ENCODE results near the gene SCAMP1.

The SCAMP1 gene

DNA sequence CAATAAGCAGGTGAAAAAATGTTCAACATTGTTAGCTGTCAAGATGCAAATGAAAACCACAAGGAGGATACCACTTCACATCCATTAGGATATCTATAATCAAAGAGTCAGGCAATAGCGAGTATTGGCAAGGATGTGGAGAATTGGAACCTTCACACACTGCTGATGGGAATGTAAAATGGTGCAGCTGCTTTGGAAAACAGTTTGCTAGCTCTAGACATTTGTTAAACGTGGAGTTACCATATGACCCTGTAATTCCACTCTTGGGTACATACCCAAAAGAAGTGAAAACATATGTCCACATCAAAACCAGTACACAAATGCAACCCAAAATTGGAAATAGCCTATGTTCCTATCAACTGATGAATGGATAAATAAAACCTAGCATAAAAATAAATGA, 37.4 kb downstream of the SCAMP1 start:
- H3K36me3 ChIP-seq (ENCODE audit: control insufficient read depth, insufficient read depth, low read length) = peaks cover 2% of the 10 kb centered on the region; the same call in 1 of the 2 replicates
- no peaks in the 10 kb centered on the region for H3K27me3 ChIP-seq (ENCODE audit: control insufficient read depth, insufficient read depth, low read length)
- no peak overlapping the region for H3K27ac ChIP-seq (ENCODE audit: low read depth, low read length)
- no peak overlapping the region for H3K4me3 ChIP-seq (ENCODE audit: low read depth, low read length)
- H3K9me3 ChIP-seq (ENCODE audit: control insufficient read depth, insufficient read depth, low read depth, low read length) = no peaks in the 10 kb centered on the region
- no peak overlapping the region for H3K9ac ChIP-seq (ENCODE audit: low read length)
- H3K4me1 ChIP-seq (ENCODE audit: control insufficient read depth, insufficient read depth, low read length) = no peaks in the 10 kb centered on the region

DNA sequence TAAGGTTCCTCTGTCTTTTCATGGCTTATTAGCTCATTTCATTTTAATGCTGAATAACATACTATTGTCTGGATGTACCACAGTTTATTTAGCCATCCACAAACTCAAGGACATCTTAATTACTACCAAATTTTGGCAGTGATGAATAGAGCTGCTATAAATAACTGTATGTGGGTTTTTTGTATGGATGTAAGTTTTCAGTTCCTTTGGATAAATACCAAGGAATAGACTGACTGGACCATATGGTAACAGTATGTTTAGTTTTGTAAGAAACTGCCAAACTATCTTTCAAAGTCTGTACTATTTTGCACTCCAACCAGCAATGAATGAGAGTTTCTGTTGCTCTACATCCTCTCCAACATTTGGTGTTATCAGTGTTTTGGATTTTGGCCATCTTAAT, 38.7 kb downstream of the SCAMP1 start:
- Histone ChIP-seq H3K27me3 (ENCODE audit: control insufficient read depth, insufficient read depth, low read length) (no peaks in the 10 kb centered on the region), H3K4me3 (ENCODE audit: low read depth, low read length) (no peak overlapping the region), H3K9ac (ENCODE audit: low read length) (no peak overlapping the region), H3K27ac (ENCODE audit: low read depth, low read length) (no peak overlapping the region), H3K9me3 (ENCODE audit: control insufficient read depth, insufficient read depth, low read depth, low read length) (no peaks in the 10 kb centered on the region), H3K36me3 (ENCODE audit: control insufficient read depth, insufficient read depth, low read length) (peaks cover 2% of the 10 kb centered on the region; the same call in 1 of the 2 replicates), H3K4me1 (ENCODE audit: control insufficient read depth, insufficient read depth, low read length) (no peaks in the 10 kb centered on the region)

DNA sequence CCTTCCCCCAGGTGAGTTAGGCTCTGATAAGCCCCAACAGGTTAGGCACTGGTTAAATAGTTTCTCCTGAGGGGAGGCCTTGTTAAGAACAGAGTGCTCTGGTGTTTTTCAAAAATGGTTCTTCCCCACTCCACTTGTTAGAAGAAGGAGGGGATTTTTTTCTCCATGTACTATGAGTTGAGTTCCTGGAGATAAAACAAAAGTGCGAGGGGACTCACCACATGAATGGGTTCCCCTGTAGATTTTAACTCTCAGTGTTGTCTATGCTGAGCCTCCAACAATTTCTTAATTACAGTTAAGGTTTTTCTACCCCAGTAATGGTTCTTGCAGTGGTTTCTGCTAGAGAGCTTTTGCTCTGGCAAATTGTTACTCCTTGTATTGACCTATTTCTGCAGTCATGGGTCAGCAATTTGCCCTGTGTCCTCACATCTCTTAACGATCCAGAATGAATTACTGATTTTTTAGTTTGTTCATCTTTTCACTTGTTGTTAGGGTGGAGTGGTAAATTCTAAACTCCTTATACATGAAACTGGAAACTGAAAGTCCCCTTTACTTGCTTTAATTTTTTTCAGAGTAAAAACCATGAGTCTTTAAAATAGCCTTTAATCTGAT, 44.4 kb downstream of the SCAMP1 start:
- Histone ChIP-seq H3K36me3 (ENCODE audit: control insufficient read depth, insufficient read depth, low read length) (no peaks in the 10 kb centered on the region), H3K9ac (ENCODE audit: low read length) (no peak overlapping the region), H3K9me3 (ENCODE audit: control insufficient read depth, insufficient read depth, low read depth, low read length) (no peaks in the 10 kb centered on the region), H3K27me3 (ENCODE audit: control insufficient read depth, insufficient read depth, low read length) (no peaks in the 10 kb centered on the region), H3K4me3 (ENCODE audit: low read depth, low read length) (no peak overlapping the region), H3K4me1 (ENCODE audit: control insufficient read depth, insufficient read depth, low read length) (peaks cover 6% of the 10 kb centered on the region; the same call in 1 of the 2 replicates), H3K27ac (ENCODE audit: low read depth, low read length) (no peak overlapping the region)

DNA sequence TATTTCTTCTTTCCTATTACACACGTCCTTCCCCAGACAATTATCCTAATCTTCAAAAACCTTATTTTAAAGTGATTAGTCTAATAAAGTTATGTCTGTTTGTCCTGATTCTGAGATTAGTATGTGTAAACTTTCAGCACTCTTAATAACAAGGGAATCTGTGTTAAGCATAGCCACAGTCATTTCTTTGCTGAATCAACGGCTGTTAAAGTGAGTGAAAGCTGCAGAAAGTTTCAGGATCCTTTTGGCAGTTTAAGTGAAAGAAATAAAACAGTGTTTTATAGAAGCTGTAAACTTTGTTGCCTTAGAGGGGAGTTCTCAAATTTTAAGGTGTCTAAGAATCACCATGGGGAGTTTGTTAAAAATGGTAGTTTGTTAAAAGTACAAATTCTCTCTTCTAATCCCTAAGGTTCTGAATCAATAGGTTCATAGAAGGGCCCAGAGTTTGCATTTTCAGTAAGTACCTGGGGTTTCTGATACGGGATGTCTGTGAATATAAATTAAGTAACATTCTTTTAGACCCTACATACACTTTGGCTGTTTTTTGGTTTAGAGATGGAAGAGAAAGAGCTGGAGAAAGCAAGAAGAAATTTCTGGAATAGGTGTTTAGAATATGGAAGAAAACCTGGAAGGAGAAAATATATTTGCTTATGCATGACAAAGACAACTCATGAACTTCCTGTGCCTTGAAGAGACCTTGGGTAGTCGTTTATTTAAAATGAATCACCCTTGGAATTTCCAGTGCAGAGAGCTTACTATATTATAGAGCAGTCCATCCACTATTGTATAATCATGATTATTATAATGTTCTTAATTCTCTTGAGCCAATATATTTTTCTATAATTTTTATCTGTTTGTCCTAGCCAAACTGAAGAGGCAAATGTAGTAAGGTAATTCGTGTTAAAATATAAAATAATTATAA, 45.7 kb downstream of the SCAMP1 start:
- H3K9ac ChIP-seq (ENCODE audit: low read length) = no peak overlapping the region
- H3K4me1 ChIP-seq (ENCODE audit: control insufficient read depth, insufficient read depth, low read length) = peaks cover 6% of the 10 kb centered on the region; the same call in 1 of the 2 replicates
- H3K36me3 ChIP-seq (ENCODE audit: control insufficient read depth, insufficient read depth, low read length) = no peaks in the 10 kb centered on the region
- H3K27ac ChIP-seq (ENCODE audit: low read depth, low read length) = no peak overlapping the region
- no peak overlapping the region for H3K4me3 ChIP-seq (ENCODE audit: low read depth, low read length)
- H3K27me3 ChIP-seq (ENCODE audit: control insufficient read depth, insufficient read depth, low read length) = no peaks in the 10 kb centered on the region
- H3K9me3 ChIP-seq (ENCODE audit: control insufficient read depth, insufficient read depth, low read depth, low read length) = no peaks in the 10 kb centered on the region

DNA sequence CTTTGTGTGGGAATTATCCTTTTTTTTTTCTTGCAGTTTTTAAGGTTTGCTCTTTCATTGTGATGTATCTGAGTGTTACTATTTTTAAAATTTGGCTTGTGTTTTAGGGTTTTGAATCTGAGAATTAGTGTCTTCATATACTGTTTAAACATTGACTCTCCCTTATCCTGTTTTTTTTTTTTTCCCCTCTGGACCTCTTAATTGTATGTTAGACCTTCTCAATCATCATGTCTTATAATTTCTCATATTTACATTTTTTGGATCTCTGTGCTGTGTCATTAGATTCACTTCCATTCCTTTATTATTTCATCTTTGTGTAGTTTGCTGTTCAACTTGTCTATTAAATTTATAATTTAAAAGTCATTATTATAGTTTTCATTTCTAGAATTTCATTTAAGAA, 47.0 kb downstream of the SCAMP1 start:
- no peak overlapping the region for H3K9ac ChIP-seq (ENCODE audit: low read length)
- no peaks in the 10 kb centered on the region for H3K27me3 ChIP-seq (ENCODE audit: control insufficient read depth, insufficient read depth, low read length)
- no peaks in the 10 kb centered on the region for H3K36me3 ChIP-seq (ENCODE audit: control insufficient read depth, insufficient read depth, low read length)
- peaks cover 6% of the 10 kb centered on the region; the same call in 1 of the 2 replicates for H3K4me1 ChIP-seq (ENCODE audit: control insufficient read depth, insufficient read depth, low read length)
- no peak overlapping the region for H3K27ac ChIP-seq (ENCODE audit: low read depth, low read length)
- H3K9me3 ChIP-seq (ENCODE audit: control insufficient read depth, insufficient read depth, low read depth, low read length) = no peaks in the 10 kb centered on the region
- no peak overlapping the region for H3K4me3 ChIP-seq (ENCODE audit: low read depth, low read length)

DNA sequence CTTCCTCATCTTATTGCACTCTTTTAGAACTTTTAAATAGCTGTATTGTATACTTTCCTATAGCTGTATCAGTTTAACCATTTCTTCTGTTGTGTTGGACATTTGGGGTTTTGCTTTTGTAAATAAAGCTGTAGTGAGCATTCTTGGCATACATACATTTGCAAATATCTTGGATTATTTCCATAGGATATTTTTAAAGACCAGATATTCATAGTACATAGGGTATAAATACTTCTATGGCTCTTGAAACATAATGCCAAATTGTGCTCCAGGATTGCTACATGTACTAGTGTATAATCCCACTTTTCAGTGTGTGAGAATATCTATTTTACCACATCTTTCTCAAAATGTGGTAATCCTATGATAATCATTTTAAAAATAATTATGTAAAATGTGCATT, 51.2 kb downstream of the SCAMP1 start:
- no peaks in the 10 kb centered on the region for H3K9me3 ChIP-seq (ENCODE audit: control insufficient read depth, insufficient read depth, low read depth, low read length)
- H3K27ac ChIP-seq (ENCODE audit: low read depth, low read length) = no peak overlapping the region
- H3K27me3 ChIP-seq (ENCODE audit: control insufficient read depth, insufficient read depth, low read length) = no peaks in the 10 kb centered on the region
- no peak overlapping the region for H3K4me3 ChIP-seq (ENCODE audit: low read depth, low read length)
- peaks cover 6% of the 10 kb centered on the region; the same call in 1 of the 2 replicates for H3K36me3 ChIP-seq (ENCODE audit: control insufficient read depth, insufficient read depth, low read length)
- no peak overlapping the region for H3K9ac ChIP-seq (ENCODE audit: low read length)
- no peaks in the 10 kb centered on the region for H3K4me1 ChIP-seq (ENCODE audit: control insufficient read depth, insufficient read depth, low read length)

DNA sequence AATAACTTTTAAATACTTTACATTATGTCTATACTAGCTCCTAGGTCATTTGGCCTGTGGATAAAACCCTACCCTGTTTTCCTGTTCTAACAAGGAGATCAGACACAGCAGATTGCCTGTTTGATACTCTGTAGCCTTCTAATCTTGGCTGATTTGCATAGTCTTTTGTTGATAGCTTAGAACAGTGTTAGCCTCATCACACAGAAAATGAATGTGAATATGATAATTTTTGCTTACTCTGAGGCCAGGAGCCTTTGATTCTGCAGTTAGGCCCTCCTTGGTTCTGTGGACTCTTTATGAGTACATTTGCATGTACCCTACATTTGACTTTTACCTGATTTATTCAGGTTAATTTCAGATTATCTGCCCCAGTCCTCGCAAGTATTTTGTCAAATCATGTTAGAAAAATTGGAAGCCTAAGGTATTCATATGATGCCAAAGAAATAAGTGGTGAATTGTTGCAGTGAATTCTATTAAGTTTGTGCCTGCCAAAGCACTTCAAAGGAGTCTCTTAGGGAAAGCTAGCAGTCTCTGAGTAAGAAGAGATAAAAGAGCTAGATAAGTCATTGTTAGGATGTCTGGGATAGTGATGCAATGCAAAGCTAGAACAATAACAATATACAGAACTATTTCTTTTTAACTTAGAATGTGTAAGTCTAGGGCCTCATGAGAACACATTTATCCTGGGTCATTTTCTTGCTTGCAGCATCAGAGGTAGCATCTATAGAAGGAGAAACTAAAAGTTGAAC, 56.4 kb downstream of the SCAMP1 start:
- H3K27ac ChIP-seq (ENCODE audit: low read depth, low read length) = no peak overlapping the region
- peaks cover 12% of the 10 kb centered on the region for H3K36me3 ChIP-seq (ENCODE audit: control insufficient read depth, insufficient read depth, low read length)
- no peaks in the 10 kb centered on the region for H3K4me1 ChIP-seq (ENCODE audit: control insufficient read depth, insufficient read depth, low read length)
- no peaks in the 10 kb centered on the region for H3K9me3 ChIP-seq (ENCODE audit: control insufficient read depth, insufficient read depth, low read depth, low read length)
- no peak overlapping the region for H3K9ac ChIP-seq (ENCODE audit: low read length)
- H3K4me3 ChIP-seq (ENCODE audit: low read depth, low read length) = no peak overlapping the region
- no peaks in the 10 kb centered on the region for H3K27me3 ChIP-seq (ENCODE audit: control insufficient read depth, insufficient read depth, low read length)

DNA sequence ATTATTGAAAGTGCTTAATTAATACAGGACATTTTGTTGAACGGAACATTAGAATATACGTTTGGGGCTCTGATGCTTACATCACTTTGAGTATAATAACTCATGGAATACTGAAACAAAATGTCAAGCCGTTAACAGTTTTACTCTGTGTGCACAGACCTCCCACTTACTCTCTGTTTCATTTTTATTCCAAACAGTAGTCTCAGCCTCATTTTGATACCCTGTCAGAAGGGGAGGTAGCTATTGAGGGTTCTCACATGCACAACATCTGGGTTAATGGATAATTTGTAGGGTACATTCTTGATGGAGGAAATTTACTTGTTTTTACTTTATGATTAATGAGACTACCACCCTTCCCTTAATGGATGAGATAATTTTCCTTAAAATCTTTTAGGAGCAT, 59.0 kb downstream of the SCAMP1 start:
- H3K4me1 ChIP-seq (ENCODE audit: control insufficient read depth, insufficient read depth, low read length) = no peaks in the 10 kb centered on the region
- H3K9me3 ChIP-seq (ENCODE audit: control insufficient read depth, insufficient read depth, low read depth, low read length) = no peaks in the 10 kb centered on the region
- no peaks in the 10 kb centered on the region for H3K27me3 ChIP-seq (ENCODE audit: control insufficient read depth, insufficient read depth, low read length)
- no peak overlapping the region for H3K27ac ChIP-seq (ENCODE audit: low read depth, low read length)
- H3K9ac ChIP-seq (ENCODE audit: low read length) = no peak overlapping the region
- no peak overlapping the region for H3K4me3 ChIP-seq (ENCODE audit: low read depth, low read length)
- H3K36me3 ChIP-seq (ENCODE audit: control insufficient read depth, insufficient read depth, low read length) = peaks cover 13% of the 10 kb centered on the region

DNA sequence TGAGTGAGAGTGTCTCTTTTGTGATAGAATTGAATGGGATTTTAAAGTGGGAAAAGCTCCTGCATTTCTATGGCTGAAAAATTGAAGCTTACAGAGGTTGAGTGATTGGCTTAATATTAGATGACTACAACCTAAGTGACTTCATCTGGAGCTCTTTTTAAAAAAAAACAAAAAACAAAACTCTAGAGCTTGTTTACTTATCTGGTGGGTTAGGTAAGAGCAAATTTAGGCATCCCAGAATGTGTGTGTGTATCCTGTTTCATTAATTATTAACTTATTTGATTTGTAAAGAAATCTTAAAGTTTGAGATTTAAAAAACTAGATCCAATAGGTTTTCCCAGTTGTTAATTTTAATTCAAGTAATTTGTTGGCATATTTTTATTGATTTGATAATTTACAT, 60.1 kb downstream of the SCAMP1 start:
- H3K4me3 ChIP-seq (ENCODE audit: low read depth, low read length) = no peak overlapping the region
- no peak overlapping the region for H3K9ac ChIP-seq (ENCODE audit: low read length)
- no peak overlapping the region for H3K27ac ChIP-seq (ENCODE audit: low read depth, low read length)
- no peaks in the 10 kb centered on the region for H3K4me1 ChIP-seq (ENCODE audit: control insufficient read depth, insufficient read depth, low read length)
- no peaks in the 10 kb centered on the region for H3K27me3 ChIP-seq (ENCODE audit: control insufficient read depth, insufficient read depth, low read length)
- H3K36me3 ChIP-seq (ENCODE audit: control insufficient read depth, insufficient read depth, low read length) = peaks cover 13% of the 10 kb centered on the region
- H3K9me3 ChIP-seq (ENCODE audit: control insufficient read depth, insufficient read depth, low read depth, low read length) = no peaks in the 10 kb centered on the region

DNA sequence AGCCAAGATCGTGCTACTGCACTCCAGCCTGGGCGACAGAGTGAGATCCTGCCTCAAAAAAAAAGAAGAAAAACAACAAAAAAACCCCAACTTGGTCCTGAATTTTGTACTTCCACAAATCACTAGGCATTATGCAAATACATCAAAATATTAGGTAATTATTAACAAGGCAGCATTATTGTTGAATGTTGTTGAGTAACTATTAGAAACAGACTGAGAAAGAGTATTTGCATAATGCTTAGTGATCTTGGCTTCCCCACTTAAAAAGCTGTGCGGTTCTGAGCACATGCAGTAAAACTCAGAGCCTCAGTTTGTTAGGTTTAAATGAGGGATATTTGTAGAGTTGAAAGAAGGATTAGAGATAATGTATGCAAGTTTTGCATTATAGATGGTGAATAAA, 64.2 kb downstream of the SCAMP1 start:
- Histone ChIP-seq H3K27ac (ENCODE audit: low read depth, low read length) (no peak overlapping the region), H3K9me3 (ENCODE audit: control insufficient read depth, insufficient read depth, low read depth, low read length) (no peaks in the 10 kb centered on the region), H3K9ac (ENCODE audit: low read length) (no peak overlapping the region), H3K36me3 (ENCODE audit: control insufficient read depth, insufficient read depth, low read length) (peaks cover 2% of the 10 kb centered on the region), H3K27me3 (ENCODE audit: control insufficient read depth, insufficient read depth, low read length) (no peaks in the 10 kb centered on the region), H3K4me1 (ENCODE audit: control insufficient read depth, insufficient read depth, low read length) (no peaks in the 10 kb centered on the region), H3K4me3 (ENCODE audit: low read depth, low read length) (no peak overlapping the region)

Data from HUES6 (cell line).